Activated B cell treated with CpG ODN at 0.5 μM for 24 hours (primary cell): ENCODE data around the gene THSD4. TPM values are rescaled to one million over a fixed set of nuclear protein-coding genes. Genes with fewer than 3 reads are reported as not detected.

ENCODE experiments used
- ATAC-seq: fragments of 200-7000 bp; cut with Tn5 transposase; one replicate; pipeline ENCODE4 v1.10.0; 2021; ENCODE audit warnings: low read depth, mild to moderate bottlenecking, moderate library complexity
- CTCF ChIA-PET: fragments of 350-600 bp; sonication (Branson Sonifier 250); formaldehyde crosslinking; loops from one replicate; lab custom pipeline; 2021; ENCODE audit warnings: antibody characterized with exemption; lab: Charles Lee
- POLR2A ChIA-PET: fragments of 350-600 bp; sonication (Branson Sonifier 250); formaldehyde crosslinking; loops from one replicate; lab custom pipeline; 2021; ENCODE audit warnings: antibody characterized with exemption; lab: Charles Lee
- DNase-seq: peaks from one replicate; pipeline ENCODE4 v3.0.0; 2022
- H3K27ac Mint-ChIP-seq: one replicate; pipeline ENCODE4 v1.8.0; 2020; ENCODE audit warnings: mixed read lengths
- H3K27me3 Mint-ChIP-seq: one replicate; pipeline ENCODE4 v1.8.0; 2021; ENCODE audit warnings: mixed read lengths
- H3K36me3 Mint-ChIP-seq: one replicate; pipeline ENCODE4 v1.8.0; 2021; ENCODE audit warnings: low read depth, mixed read lengths
- H3K4me1 Mint-ChIP-seq: one replicate; pipeline ENCODE4 v1.8.0; 2021; ENCODE audit warnings: mixed read lengths
- H3K4me3 Mint-ChIP-seq: one replicate; pipeline ENCODE4 v1.8.0; 2020; ENCODE audit warnings: mild to moderate bottlenecking, mixed read lengths
- H3K9me3 Mint-ChIP-seq: one replicate; pipeline ENCODE4 v1.8.0; 2020; ENCODE audit warnings: mixed read lengths
- CTCF ChIP-seq: fragments of 200-600 bp; IDR thresholded peaks from one replicate; pipeline ENCODE4 v1.8.0; 2022; ENCODE audit warnings: antibody characterized with exemption, mild to moderate bottlenecking
- intact Hi-C: fragments of 100-400 bp; cut with micrococcal nuclease; formaldehyde crosslinking; loops from one replicate; pipeline ENCODE4 v1.15.1; 2024
- total RNA-seq: library from RNA; stranded (reverse); gene quantifications from 2 replicates; pipeline ENCODE4 v1.2.3, GENCODE V29; 2022

The THSD4 gene
- total RNA-seq, 1 donor from 2014 or later: not detected

GRCh38 chr15:71231758-71232157 lies 116.5 kb downstream of the THSD4 start:
- ATAC-seq (no peak), DNase-seq (no peak)
- intact Hi-C loops: no loop called here
- Mint-ChIP-seq H3K27ac (no peak overlapping the region), H3K9me3 (no peaks in the 10 kb centered on the region), H3K4me1 (no peaks in the 10 kb centered on the region), H3K4me3 (no peak overlapping the region), H3K36me3 (no peaks in the 10 kb centered on the region), H3K27me3 (peaks cover 4% of the 10 kb centered on the region)
- POLR2A ChIA-PET: no interaction called here
- TF ChIP-seq CTCF: no peak
- CTCF ChIA-PET: no interaction called here

DNA sequence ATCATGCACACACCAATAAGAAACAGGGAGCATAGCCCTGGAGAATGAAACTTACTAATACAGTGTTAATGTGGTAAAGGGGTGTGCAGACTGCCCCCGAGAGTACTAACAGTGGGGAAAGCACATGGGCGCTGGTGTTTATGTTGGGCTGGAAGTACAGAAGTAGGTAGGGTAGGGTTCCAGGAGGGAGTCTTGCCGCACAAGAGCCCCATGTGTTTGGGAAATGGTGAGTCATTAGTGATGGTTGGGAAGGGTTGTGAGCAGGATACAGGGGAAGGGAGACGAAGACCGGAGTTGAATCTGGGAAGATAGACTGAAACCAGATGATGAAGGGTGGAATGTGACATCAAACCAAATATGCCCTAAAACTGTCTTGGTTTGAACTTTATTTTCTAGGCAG lies 117.1 kb downstream of the THSD4 start:
- CTCF ChIA-PET: no interaction called here

DNA sequence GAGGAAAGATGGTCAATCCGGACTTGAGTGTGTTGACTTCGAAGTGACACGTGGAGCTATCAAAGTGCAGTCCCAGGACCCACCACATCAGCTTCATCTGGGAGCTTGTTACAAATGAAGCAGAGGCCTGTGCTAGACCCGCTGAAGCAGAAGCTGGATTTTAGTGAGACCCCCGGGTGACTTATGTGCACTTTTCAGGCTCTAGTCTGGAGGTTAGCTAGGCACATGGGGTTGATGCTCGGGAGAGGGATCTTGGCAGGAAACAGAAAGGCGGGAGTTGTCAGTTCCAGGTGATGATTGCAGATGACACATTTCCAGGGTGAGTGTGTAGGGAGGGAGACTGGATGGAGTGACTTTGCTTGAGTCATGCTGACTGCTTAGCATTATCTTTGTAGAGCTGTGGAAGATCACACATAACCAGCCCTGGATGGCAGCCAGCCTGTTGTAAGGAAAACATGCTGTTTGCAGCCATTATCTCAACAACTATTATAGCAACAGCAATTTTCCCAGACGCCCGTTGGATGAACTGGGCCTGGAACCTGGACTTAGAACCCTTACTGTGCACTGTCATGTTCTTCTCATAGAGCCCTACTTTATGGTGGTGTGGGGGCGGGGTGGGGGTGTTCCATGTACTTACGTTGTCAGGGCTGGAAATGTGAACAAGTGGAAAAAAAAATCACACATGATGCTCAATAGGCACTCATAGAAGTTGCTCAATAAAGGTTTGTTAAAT lies 122.4 kb downstream of the THSD4 start:
- intact Hi-C loops: no loop called here
- Mint-ChIP-seq H3K4me1 (no peaks in the 10 kb centered on the region), H3K27ac (no peak overlapping the region), H3K27me3 (peaks cover 4% of the 10 kb centered on the region), H3K4me3 (no peak overlapping the region), H3K9me3 (no peaks in the 10 kb centered on the region), H3K36me3 (no peaks in the 10 kb centered on the region)
- no peak for TF ChIP-seq CTCF
- no peak for DNase-seq
- CTCF ChIA-PET: no interaction called here
- POLR2A ChIA-PET: no interaction called here
- no peak for ATAC-seq

More for the DNA sequence above, 117.1 kb downstream of the THSD4 start:
- POLR2A ChIA-PET: no interaction called here
- ATAC-seq (no peak), DNase-seq (no peak)
- peaks cover 4% of the 10 kb centered on the region for H3K27me3 Mint-ChIP-seq
- no peak overlapping the region for H3K4me3 Mint-ChIP-seq
- H3K4me1 Mint-ChIP-seq: no peaks in the 10 kb centered on the region
- H3K9me3 Mint-ChIP-seq: no peaks in the 10 kb centered on the region
- intact Hi-C loops: no loop called here
- H3K36me3 Mint-ChIP-seq: no peaks in the 10 kb centered on the region
- H3K27ac Mint-ChIP-seq: no peak overlapping the region
- TF ChIP-seq CTCF: no peak

DNA sequence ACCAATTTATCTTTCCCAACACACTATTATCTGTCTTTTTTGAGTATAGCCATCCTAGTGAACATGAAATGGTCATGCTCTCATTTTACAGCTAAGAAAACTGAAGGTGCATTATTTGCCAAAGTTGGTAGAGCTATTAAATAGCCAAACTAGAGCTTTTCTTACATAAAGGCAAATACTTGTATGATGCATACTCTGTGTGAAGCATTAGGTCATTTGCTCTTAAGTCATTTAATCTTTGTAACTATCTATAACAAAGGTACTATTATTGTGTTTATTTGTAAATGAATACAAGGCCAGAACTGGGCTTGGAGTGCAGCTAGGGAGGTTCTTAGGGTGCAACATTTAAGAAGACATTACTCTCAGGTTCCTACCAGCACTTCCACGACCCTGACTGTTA lies 123.7 kb downstream of the THSD4 start:
- no peak for TF ChIP-seq CTCF
- intact Hi-C loops: no loop called here
- CTCF ChIA-PET: no interaction called here
- Mint-ChIP-seq H3K9me3 (no peaks in the 10 kb centered on the region), H3K27ac (no peak overlapping the region), H3K4me3 (no peak overlapping the region), H3K27me3 (peaks cover 4% of the 10 kb centered on the region), H3K4me1 (no peaks in the 10 kb centered on the region), H3K36me3 (no peaks in the 10 kb centered on the region)
- DNase-seq (no peak), ATAC-seq (no peak)
- POLR2A ChIA-PET: no interaction called here

GRCh38 chr15:71239592-71240364 lies 124.5 kb downstream of the THSD4 start:
- Mint-ChIP-seq H3K9me3 (no peaks in the 10 kb centered on the region), H3K27me3 (peaks cover 4% of the 10 kb centered on the region), H3K4me1 (no peaks in the 10 kb centered on the region), H3K36me3 (no peaks in the 10 kb centered on the region), H3K4me3 (no peak overlapping the region), H3K27ac (no peak overlapping the region)
- ChIA-PET CTCF (no interaction called here), POLR2A (no interaction called here)
- DNase-seq (no peak), ATAC-seq (no peak)
- TF ChIP-seq CTCF: no peak
- intact Hi-C loops: no loop called here
